Keratinocyte (primary cell): ENCODE data around the gene PTPRD. TPM values are rescaled to one million over a fixed set of nuclear protein-coding genes. Genes with fewer than 3 reads are reported as not detected.
A peak's percentile ranks its signal among the peaks of the same experiment; 100 is the strongest.

Experiments used
- DNase-seq: peaks from one replicate; pipeline ENCODE4 v3.0.0-alpha.2; 2011; ENCODE audit warnings: low read depth, missing footprints, low spot score
- FAIRE-seq: peaks from 2 replicates; lab custom pipeline; 2011; peaks lifted over from hg19 to GRCh38; lab: Jason Lieb, UNC
- H2AFZ ChIP-seq: 2 replicates; pipeline ENCODE4 v1.6.0; 2012; ENCODE audit warnings: low read length, control low read depth, inconsistent platforms; ENCODE audit not compliant: control insufficient read depth
- H3K27ac ChIP-seq: 2 replicates; pipeline ENCODE4 v1.5.1; 2011; ENCODE audit warnings: low read length; ENCODE audit not compliant: control insufficient read depth, insufficient read depth
- H3K27me3 ChIP-seq: 3 replicates; pipeline ENCODE4 v1.6.0; 2011; ENCODE audit warnings: low read length; ENCODE audit not compliant: control insufficient read depth, insufficient read depth; ENCODE audit errors: extremely low read depth
- H3K36me3 ChIP-seq, 2 experiments: 2 replicates in 1 of 2; 3 replicates in 1 of 2; pipeline ENCODE4 v1.5.1; 2011; ENCODE audit warnings: low read length in 2 of 2, mild to moderate bottlenecking in 1 of 2; ENCODE audit not compliant: control insufficient read depth in 2 of 2, insufficient read depth in 2 of 2; ENCODE audit errors: extremely low read depth in 1 of 2
- H3K4me1 ChIP-seq: 3 replicates; pipeline ENCODE4 v1.5.1; 2011; ENCODE audit warnings: low read length; ENCODE audit not compliant: control insufficient read depth, insufficient read depth; ENCODE audit errors: extremely low read depth
- H3K4me2 ChIP-seq: 3 replicates; pipeline ENCODE4 v1.6.0; 2011; ENCODE audit warnings: low read depth, low read length; ENCODE audit not compliant: control insufficient read depth, insufficient read depth; ENCODE audit errors: extremely low read depth
- H3K4me3 ChIP-seq, 3 experiments: fragments of 200-600 bp in 1 of 3; sonication (generic) in 1 of 3; 2 replicates in 2 of 3; 3 replicates in 1 of 3; pipeline ENCODE4 v1.5.1; 2011 to 2016; ENCODE audit warnings: low read length in 3 of 3, mild to moderate bottlenecking in 3 of 3, control low read depth in 2 of 3, inconsistent platforms in 1 of 3, low read depth in 1 of 3, mixed read lengths in 1 of 3, mixed run types in 1 of 3, moderate library complexity in 1 of 3; ENCODE audit not compliant: control insufficient read depth in 2 of 3, insufficient read depth in 2 of 3; ENCODE audit errors: extremely low read depth in 1 of 3
- H3K79me2 ChIP-seq: 2 replicates; pipeline ENCODE4 v1.6.0; 2012; ENCODE audit warnings: low read length; ENCODE audit not compliant: control insufficient read depth, insufficient read depth
- H3K9ac ChIP-seq: 3 replicates; pipeline ENCODE4 v1.6.0; 2011; ENCODE audit warnings: low read length; ENCODE audit not compliant: control insufficient read depth, insufficient read depth; ENCODE audit errors: extremely low read depth
- H3K9me1 ChIP-seq: 3 replicates; pipeline ENCODE4 v1.6.0; 2011; ENCODE audit warnings: low read length; ENCODE audit not compliant: control insufficient read depth, insufficient read depth; ENCODE audit errors: extremely low read depth
- H3K9me3 ChIP-seq: 2 replicates; pipeline ENCODE4 v1.5.1; 2012; ENCODE audit warnings: low read depth, low read length; ENCODE audit not compliant: control insufficient read depth
- H4K20me1 ChIP-seq: 3 replicates; pipeline ENCODE4 v1.6.0; 2011; ENCODE audit warnings: low read length; ENCODE audit not compliant: control insufficient read depth, insufficient read depth; ENCODE audit errors: extremely low read depth
- CTCF ChIP-seq, 3 experiments: IDR thresholded peaks in 1 of 3; conservative IDR thresholded peaks in 1 of 3; optimal IDR thresholded peaks in 1 of 3; 2 replicates in 2 of 3; 3 replicates in 1 of 3; pipeline versions ENCODE3 to v1.5.1; 2011; ENCODE audit warnings: low read length in 3 of 3, mild to moderate bottlenecking in 3 of 3, moderate library complexity in 2 of 3, control low read depth in 1 of 3, inconsistent platforms in 1 of 3; ENCODE audit not compliant: insufficient read depth in 2 of 3; ENCODE audit errors: extremely low read depth in 1 of 3
- EZH2 ChIP-seq: IDR thresholded peaks from one replicate; pipeline ENCODE4 v1.6.1; 2012; ENCODE audit warnings: inconsistent platforms, mild to moderate bottlenecking, low read length, moderate library complexity
- dilution Hi-C: fragments of 300-500 bp; cut with MboI; formaldehyde crosslinking; loops from one replicate; pipeline ENCODE4 v1.7.0; 2020; ENCODE audit warnings: low sequenced_read_pairs; ENCODE audit not compliant: extremely low pct_ligation_motif_present
- polyA plus RNA-seq, 5 experiments: library from polyadenylated mRNA; depleted of rRNA in 3 of 5; stranded (reverse) in 3 of 5; stranded (forward) in 1 of 5; unstranded in 1 of 5; fragments of >200 nt; gene quantifications; 1 replicate in 1 of 5; 2 replicates in 3 of 5; 3 replicates in 1 of 5; pipeline versions ENCODE4 v1.2.1 to v1.2.3, GENCODE V29; 2011 to 2012; ENCODE audit warnings: missing spikeins in 2 of 5, low read depth in 1 of 5, low replicate concordance in 1 of 5

The PTPRD gene
- polyA plus RNA-seq, 1 donor (not counting 4 experiments of a cell fraction or from before 2014, with no cell fraction given): 0.10 TPM

GRCh38 chr9:10146517-10147331 lies 466.1 kb downstream of the PTPRD start:
- no peaks in the 10 kb centered on the region for H3K79me2 ChIP-seq
- H3K9ac ChIP-seq: no peak overlapping the region
- H3K4me1 ChIP-seq: no peaks in the 10 kb centered on the region
- H3K9me3 ChIP-seq: no peaks in the 10 kb centered on the region
- H4K20me1 ChIP-seq: no peaks in the 10 kb centered on the region
- no peak overlapping the region for H3K4me3 ChIP-seq
- H3K27ac ChIP-seq: no peak overlapping the region
- TF ChIP-seq EZH2: no peak
- no peak for TF ChIP-seq CTCF (optimal IDR thresholded peaks at IDR 0.05 in 1 of 3, IDR thresholded peaks at IDR 0.05 in 1 of 3, conservative IDR thresholded peaks at IDR 0.05 in 1 of 3; ENCODE audit: extremely low read depth in 1 of 3, insufficient read depth in 2 of 3, low read length in 3 of 3)
- DNase-seq (no peak), FAIRE-seq (no peak)
- dilution Hi-C loops: no loop called here
- H2AFZ ChIP-seq: peak overlapping the region; percentile 9
- no peaks in the 10 kb centered on the region for H3K27me3 ChIP-seq
- H3K4me2 ChIP-seq: no peak overlapping the region
- H3K9me1 ChIP-seq: no peaks in the 10 kb centered on the region
- H3K36me3 ChIP-seq: no peaks in the 10 kb centered on the region

- H3K9ac ChIP-seq: no peak overlapping the region
- no peaks in the 10 kb centered on the region for H3K9me3 ChIP-seq
- H3K4me2 ChIP-seq: no peak overlapping the region
- no peak for FAIRE-seq
- no peak overlapping the region for H2AFZ ChIP-seq
- H4K20me1 ChIP-seq: no peaks in the 10 kb centered on the region
- no peak for TF ChIP-seq EZH2
- TF ChIP-seq CTCF (optimal IDR thresholded peaks at IDR 0.05 in 1 of 3, IDR thresholded peaks at IDR 0.05 in 1 of 3, conservative IDR thresholded peaks at IDR 0.05 in 1 of 3; ENCODE audit: extremely low read depth in 1 of 3, insufficient read depth in 2 of 3, low read length in 3 of 3): no peak
- dilution Hi-C loops: no loop called here
- no peak overlapping the region for H3K27ac ChIP-seq
- H3K36me3 ChIP-seq: no peaks in the 10 kb centered on the region
- H3K27me3 ChIP-seq: no peaks in the 10 kb centered on the region
- H3K4me3 ChIP-seq: no peak overlapping the region
- no peaks in the 10 kb centered on the region for H3K4me1 ChIP-seq
- no peaks in the 10 kb centered on the region for H3K79me2 ChIP-seq
- no peak for DNase-seq
- H3K9me1 ChIP-seq: no peaks in the 10 kb centered on the region
Measured at GRCh38 chr9:10144355-10144754, 468.4 kb downstream of the PTPRD start.
